Activated T-cell treated with anti-CD3 and anti-CD28 coated beads, Interleukin-2, amount 50 U/mL, for 1 hour (primary cell): ENCODE data around the gene MEIOC.
"Not testable (repeated sequence)": the region's sequence is repeated elsewhere in the genome, so short reads cannot be mapped to it uniquely, and the experiment has no call there.

Source experiments
- DNase-seq: peaks from one replicate; pipeline ENCODE4 v3.0.0-alpha.2; 2020

The MEIOC gene

DNA sequence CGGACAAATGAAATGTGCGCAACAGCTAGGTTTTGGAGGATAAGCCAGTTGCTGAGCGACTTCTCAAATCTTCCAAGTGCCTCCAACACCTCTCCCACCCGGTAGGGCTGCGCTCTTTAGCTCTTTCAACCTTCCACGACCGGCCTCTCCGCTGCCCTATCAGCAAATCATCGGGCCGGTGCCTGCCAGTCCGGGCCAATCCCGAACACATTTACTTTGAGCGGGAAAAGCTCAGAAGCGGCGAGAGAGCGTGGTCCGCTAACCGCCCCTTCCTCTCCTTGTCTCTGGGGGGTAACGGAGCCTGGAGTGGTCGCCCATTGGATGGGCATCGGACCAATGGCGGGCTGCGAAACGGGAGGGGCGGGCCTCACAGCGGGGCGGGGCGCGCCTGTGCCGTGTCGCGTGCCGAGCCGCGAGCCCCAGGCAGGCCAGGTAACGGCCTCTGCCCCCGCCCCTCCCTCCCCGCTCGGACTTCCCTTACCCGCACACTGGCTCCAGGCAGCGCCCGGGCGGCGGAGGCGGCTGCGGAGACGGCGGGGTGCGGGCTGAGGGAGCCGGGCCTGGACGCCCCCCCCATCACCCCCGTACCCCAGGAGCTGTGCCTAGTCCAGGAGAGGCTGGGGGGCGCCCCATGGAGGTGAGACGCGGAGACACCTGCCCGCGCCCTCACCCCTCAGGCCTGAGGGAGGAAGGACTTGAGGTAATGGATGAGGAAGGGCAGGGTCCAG is at the start of gene MEIOC:
TSS of gene MEIOC (plus strand) at position 486 of the 728 bp plus-strand sequence. CDS start at position 632, 146 bp downstream.
- DNase-seq = peak; percentile 37

DNA sequence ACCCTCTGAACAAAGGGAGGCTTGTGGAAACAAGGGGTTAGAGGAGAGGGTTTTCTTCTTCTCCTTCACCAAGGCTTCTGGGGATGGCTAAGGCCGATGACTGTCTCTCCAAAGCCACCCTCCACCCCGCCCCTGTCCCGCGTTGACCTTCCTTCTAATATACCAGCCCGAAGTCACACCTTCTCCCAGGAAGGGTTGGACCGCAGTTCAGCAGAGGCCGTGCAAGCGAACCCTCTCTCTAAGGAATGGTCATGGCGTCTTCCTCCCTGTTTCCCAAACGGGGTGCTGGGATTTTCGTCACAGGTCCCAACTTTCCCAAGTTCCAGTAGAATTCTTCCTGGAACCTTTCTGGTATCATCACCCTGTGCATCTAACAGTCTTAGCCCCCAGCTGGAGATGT is 49.6 kb upstream of the MEIOC start:
- no peak for DNase-seq

DNA sequence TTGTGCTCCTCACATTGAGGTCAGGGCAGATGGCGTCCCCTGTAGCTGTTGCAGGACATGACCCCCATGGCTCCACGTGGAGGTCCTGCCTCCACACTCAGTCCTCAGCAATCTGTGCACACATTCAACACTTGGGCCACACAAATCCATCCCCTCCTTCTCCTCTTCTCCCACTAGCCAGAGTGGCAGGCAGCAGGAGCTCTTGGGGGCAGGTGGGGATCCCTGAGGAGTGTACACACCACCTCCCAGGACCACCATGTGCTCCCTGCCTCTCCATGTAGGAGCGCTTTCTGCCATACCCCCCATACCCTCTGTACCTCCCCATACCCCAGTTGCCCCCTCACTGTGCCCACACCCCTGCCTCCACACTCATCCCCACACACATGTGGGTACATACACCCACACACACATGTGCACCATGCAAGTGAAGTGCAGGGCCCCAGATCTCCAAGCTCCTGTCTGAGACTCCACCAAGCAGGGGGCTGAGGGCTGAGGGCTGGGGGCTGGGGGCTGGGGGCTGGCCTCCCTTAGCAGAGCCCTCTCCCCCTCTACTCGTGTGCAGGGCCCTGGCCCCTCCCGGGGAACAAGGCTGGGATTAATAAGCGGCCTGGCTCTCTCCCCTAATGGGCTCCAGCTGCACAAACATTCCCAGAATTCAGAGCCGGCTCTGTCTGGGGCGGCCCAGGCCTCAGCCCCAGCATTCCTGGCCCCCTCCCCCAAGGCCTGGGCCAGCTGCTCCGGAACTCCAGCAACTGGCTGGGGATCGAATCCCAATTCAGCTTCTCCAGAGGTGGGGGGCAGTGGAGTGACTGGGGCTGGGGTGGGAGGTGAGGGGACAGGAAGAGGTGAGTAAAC is 48.2 kb upstream of the MEIOC start:
- no peak for DNase-seq

DNA sequence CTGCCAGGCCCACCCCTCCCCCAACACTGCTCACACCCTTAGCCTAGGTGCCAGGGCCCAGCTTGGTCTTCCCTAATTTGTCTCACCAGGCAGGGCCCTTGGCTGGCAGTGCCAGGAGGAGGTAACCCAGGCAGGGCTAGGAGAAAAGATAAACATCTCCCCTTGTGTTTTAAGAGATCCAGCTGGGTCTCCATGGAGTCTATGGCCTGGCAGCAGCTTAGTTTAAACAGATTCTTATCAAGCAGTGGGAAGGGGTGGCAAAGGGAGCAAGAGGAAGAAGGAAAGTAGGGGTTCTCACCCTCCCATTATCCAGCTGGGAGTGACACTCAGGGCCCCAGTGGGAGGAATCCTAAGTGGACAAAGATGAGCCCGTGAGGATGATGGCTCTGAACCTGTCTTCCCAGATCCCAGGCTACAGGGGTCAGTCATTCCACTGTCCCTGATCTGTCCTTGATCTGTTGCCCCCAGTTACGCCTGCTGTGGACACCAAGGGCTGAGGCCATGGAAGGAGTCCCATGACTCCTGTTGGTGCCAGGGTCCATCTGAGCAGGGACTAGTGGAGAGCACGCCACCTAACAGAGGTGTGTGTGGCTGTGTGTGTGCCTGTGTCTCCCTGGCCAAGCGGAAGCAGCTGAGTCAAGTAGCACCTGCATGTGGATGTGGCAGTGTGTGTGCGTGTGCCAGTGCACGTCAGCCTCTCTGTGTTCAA is 47.4 kb upstream of the MEIOC start:
- no peak for DNase-seq

DNA sequence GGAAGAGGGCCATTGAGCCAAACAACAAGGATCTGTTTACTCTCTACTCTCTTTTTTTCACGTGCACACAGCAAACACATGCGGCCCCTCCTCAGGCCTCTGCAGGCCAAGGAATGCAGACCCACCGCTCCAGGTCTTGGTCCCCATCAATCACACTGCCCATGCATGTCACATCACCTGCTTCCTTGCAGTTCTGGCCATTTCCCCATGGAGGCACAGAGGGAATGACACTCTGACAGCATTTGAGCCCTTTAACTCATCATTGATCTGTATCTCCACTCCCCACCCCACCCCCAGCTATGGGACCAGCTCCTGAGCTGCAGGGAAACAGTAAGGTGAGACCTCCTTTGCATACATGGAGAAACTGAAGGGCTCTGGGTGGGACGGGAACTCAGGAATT is 45.9 kb upstream of the MEIOC start:
- no peak for DNase-seq

DNA sequence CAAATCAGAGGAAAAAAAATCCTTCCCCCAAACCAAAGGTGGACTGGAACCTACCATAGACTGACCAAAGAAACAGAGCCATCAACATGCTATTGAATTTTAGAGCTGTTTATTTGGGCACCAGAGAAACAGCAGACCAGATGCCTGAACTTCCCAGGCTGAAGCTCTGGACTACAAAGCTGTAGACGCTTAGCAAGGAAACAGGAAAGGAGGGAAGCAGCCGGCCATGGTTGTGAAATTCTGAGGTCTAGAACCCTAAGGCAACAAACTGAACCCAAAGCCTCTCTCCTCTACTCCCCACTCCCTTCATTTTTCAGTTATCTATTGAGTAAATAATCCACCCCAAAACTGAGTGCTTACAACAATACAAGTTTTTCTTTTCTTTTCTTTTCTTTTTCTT is 45.4 kb upstream of the MEIOC start:
- no peak for DNase-seq

DNA sequence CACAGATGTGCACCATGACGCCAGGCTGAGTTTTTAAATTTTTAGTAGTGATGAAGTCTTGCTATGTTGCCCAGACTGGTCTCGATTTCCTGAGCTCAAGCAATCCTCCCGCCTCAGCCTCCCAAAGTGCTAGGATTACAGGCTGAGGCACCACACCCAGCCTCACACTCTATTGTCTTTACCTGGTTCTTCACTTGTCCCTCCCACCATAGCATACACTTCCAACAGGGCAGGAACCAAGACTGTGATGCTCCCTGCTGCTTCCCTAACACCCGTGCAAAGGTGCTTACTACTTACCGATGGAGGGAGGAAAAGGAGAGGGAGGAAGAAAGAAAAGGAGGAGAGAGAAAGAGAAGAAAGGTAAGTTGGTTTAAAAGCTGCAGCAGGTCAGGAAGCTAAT is 41.4 kb upstream of the MEIOC start:
- no peak for DNase-seq

DNA sequence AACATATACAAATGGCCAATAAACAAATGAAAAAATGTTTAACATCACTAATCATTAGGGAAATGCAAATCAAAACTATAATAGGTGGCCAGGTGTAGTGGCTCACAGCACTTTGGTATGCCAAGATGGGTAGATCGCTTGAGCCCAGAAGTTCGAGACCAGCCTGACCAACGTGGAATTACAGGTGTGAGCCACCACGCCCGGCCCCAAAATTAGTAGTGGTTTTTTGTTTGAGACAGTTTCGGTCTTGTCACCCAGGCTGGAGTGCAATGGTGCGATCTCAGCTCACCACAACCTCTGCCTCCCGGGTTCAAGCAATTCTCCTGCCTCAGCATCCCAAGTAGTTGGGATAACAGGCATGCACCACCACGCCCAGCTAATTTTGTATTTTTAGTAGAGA is 37.6 kb upstream of the MEIOC start:
- not testable (repeated sequence) for DNase-seq

DNA sequence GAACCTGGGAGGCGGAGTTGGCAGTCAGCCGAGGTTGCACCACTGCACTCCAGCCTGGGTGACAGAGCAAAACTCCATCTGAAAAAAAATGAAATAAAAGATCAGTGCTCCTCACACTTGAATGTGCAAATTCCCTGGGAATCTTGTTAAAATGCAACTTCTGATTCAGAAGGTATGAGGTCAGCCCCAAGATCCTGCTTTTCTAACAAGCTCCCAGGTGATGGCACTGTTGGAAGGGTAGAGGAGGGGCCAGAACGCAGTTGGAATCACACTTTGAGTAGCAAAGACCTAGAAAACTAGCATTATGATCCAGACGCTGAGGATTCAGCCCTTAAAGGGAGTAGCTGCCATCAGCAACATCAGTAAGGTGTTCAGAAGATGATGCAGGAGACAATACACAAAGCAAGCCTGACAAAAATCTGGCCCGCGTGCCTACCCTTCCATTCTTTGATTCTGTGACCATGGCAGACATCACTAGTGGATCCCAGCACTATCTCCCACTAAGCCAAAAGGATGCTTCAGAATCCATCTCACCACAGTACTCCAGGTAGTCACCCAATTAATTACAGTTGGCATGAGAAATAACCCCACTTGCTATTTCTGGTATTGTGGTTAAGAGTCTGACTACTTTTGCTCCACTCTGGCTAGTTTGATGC is 33.1 kb upstream of the MEIOC start:
- DNase-seq = no peak

DNA sequence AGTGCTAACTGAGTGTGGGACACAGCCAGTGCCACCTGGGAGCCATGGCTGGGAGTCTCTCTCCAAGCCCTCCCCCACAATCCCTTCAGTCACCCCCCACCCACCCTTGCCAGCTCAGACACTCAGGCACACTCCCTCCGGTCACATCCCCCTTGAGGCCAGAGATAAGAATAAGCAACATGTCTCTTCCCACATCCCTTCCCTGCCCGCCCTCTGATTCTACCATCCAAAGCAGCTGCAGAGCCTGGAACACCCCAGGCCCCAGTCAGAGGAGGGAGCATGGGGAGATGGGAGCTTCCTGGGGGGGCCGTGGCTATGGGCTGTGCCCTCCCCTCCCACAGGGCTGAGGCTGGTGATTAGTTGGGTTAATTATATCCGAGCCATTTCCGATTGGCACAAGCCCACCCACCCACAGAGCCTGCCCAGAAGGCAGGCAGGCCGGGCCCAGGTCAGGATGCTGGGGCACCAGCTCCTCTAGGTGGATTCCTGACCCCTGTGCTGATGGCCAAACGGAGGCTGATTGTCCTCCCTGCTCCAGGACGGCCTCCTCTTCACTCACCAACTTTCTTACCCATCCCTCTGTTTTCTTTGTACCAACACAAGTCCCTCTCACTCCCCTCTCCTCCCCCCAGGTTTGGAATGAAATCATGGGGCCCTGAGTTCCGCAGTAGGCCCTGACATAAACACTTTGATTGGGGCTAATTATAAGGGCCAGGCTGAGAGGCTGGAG is 28.6 kb upstream of the MEIOC start:
- DNase-seq = no peak

DNA sequence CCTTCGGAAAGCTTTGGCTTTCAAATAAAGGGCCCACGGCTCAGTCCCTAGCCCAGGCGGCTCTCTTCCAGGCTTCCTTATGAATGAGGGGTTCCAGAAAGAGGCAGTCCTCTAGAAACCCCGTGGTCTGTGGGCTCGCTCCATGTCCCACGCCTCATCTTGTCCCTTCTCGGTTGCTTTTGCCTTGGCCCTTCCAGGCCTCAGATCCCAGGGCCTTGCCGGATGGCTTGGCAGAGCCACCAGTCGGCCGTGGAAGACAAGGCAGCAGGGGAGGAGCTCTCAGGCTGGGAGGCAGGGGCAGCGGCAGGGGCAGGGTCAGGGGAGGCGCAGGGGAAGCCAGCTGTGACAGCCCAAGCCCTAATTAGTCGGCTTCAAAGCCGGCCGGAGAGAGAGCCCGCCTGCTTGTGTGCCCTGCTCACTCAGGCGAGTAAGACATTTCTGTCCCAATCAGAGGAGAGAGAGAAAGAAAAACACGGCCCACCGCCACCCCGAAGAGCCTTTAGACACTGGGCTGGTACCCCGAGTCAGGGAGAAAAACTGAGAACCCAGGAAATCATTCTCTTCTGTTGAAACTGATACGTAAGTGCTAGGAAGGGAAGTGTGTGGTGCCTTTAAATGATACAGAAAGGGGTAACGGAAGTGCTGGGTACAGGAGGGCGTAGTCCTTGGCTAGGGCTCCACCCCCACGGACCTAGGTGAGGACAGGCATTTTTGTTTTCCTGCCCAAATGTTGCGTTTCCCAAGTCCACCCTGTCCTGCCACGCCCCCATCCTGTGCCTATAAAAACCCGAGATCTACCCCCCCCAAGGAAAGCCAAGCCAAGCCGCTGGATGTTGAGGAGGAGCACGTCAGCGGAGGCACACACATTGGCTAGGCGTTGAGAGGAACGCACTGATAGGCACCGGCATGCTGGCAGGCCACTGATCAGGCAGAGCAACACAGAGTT is 27.8 kb upstream of the MEIOC start:
- DNase-seq = no peak

DNA sequence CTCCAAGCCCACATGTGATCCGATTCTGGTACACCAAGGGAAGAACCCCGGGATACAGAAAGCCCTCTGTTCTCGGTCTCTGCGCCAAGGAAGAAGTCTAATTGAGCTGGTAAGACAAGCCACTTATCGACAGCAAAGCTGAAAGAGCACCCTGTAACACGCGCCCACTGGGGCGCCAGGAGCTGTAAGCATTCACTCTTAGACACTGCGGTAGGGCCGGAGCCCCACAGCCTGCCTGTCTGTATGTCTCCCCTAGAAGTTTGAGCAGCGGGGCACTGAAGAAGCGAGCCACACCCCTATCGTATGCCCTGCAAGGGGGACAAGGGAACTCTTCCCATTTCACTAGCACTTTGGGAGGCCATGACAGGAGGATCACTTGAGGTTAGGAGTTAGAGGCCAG is 27.0 kb upstream of the MEIOC start:
- no peak for DNase-seq

DNA sequence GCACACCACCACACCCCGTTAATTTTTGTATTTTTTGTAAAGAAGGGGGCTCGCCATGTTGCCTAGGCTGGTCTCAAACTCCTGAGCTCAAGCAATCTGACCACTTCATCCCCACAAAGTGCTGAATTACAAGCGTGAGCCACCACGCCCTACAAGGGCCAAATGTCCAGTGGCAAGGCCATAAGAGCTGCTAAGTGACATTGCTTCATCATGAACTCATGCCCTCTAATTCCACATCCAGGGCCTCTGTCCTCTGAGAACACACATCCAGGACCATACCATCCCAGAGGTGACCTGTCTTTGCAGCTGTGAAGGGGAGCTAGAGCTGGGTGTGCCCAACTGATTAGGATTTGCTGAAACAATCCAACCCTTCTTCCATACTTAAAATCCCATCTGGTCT is 25.6 kb upstream of the MEIOC start:
- no peak for DNase-seq

DNA sequence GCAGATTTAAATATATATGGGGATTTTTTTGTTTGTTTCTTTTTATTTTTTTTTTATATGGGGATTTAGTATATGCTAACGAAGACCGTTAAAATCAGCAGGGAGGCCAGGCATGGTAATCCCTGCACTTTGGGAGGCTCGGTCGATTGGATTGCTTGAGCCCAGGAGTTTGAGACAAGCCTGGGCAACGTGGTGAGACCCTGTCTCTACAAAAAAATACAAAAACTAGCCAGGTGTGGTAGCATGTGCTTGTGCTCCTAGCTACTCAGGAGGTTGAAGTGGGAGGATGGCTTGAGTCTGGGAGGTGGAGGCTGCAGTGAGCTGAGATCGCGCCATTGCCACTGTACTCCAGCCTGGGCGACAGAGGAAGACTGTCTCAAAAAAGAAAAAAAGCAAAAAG is 22.3 kb upstream of the MEIOC start:
- DNase-seq = no peak

DNA sequence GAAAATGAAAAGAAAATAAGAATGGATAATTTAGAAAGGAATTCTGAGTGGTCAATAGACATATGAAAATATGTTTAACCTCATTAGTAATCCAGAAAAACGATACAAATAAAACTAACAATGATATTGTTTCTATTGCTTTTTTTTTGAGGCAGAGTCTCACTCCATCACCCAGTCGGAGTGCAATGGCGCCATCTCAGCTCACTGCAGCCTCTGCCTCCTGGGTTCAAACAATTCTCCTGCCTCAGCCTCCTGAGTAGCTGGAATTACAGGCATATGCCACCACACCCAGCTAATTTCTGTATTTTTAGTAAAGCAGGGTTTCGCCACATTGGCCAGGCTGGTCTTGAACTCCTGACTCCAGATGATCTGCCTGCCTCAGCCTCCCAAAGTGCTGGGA is 21.9 kb upstream of the MEIOC start:
- DNase-seq = not testable (repeated sequence)

DNA sequence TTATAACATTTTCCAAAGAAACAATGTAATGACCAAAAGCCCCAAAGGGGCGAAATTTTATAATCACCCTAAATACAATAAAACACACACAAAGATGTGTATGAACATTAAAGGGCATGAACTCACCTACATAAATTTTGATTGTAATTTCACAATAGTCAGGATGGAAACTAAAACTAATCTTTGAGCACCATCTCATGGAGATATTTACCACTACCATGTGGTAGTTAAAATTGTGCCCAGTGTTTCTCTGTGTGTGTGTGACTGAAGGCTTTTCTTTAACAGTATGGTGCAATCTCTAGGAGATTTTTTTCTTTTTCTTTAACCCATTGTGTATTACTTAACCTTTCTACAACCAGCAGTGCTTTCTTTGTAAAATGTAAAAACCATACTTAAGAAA is 19.7 kb upstream of the MEIOC start:
- DNase-seq = no peak

DNA sequence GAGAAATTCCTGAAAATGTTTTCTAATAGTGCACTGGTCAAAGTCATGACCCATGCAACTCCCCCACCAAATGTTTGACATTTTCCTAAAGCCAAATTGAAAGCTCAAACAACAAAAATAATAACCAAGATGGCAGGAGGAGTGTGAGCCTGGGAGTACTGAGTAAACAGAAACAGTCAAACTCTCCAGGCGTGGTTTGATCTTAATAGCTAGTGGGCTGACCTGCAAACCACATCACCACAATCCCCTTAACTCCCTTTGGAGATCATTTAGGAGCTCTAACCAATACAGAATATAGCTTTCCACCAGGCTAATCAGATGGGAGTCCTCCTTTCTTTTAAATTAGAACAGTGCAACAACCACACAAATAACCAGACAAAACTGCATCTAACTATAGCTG is 19.2 kb upstream of the MEIOC start:
- no peak for DNase-seq

DNA sequence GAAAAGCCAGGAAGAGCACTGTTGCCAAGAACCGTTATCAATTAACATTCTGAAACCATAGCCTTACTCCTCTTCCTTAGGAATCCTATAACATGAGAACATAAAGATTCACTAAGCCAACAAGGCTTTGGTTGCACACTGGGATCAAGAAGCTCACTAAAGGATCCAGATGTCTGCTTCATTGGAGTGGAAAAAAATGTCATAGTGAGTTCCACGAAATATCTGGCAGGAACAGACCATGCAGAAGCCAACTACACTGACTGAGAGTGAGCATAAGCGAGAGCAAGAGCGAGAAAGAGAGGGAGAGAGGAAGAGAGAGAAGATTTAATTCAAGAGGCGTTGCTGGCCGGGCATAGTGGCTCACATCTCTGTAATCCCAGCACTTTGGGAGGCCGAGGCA is 13.4 kb upstream of the MEIOC start:
- no peak for DNase-seq

DNA sequence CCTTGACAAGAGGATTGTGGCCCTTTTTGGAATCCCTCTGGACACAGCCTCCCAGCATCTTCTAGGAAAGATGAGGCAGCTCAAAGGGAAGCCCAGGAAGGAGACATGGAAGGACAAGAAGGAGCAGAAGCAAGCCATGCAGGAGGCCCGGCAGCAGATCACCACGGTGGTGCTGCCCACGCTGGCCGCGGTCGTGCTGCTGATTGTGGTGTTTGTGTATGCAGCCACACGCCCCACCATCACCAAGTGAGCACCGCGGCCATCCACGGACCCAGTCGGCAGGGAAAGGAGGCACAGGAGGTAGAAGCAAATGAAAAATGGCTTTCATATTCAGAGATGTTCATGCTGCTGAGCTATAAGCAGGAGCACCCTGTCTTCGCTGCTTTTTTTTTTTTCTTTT is 10.9 kb upstream of the MEIOC start:
- no peak for DNase-seq

DNA sequence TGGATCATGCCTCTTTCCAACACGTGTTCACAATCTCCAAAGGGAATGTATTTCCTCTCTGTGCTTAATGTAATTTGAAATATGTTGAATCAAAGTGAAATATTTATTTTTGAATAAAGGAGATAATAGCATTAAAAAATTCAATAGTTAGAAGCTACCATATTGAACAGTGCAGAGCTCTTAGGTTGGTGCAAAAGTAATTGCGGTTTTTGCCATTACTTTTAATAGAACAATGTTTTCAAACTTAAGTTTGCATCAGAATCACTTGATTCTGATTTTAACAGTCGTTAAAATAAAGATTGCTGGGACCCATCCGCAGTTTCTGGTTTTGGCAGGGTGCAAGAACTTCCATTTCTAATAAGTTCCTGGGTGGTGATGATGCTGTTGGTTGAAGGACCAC is 10.0 kb upstream of the MEIOC start:
- DNase-seq = no peak

DNA sequence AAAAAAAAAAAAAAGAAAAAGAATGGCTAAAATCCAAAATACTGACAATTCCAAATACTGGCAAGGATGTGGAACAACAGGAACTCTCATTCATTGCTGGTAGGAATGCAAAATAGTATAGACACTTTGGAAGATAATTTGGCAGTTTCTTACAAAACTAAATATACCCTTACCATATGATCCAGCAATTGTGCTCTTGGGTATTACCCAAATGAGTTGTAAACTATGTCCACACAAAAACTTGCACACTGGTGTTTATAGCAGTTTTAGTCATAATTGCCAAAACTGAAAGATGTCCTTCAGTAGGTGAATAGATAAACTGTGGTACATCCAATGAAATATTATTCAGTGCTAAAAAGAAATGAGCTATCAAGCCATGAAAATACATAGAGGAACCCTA is 8.5 kb upstream of the MEIOC start:
- DNase-seq = no peak
